GM21737 (cell line): ENCODE results near the gene ACTN4.

Experiments
- ATAC-seq: cut with Tn5 transposase; IDR thresholded peaks from one replicate; pipeline ENCODE4 v1.9.1; 2021; ENCODE audit warnings: mild to moderate bottlenecking, moderate library complexity; ENCODE audit not compliant: unreplicated experiment

The ACTN4 gene

DNA sequence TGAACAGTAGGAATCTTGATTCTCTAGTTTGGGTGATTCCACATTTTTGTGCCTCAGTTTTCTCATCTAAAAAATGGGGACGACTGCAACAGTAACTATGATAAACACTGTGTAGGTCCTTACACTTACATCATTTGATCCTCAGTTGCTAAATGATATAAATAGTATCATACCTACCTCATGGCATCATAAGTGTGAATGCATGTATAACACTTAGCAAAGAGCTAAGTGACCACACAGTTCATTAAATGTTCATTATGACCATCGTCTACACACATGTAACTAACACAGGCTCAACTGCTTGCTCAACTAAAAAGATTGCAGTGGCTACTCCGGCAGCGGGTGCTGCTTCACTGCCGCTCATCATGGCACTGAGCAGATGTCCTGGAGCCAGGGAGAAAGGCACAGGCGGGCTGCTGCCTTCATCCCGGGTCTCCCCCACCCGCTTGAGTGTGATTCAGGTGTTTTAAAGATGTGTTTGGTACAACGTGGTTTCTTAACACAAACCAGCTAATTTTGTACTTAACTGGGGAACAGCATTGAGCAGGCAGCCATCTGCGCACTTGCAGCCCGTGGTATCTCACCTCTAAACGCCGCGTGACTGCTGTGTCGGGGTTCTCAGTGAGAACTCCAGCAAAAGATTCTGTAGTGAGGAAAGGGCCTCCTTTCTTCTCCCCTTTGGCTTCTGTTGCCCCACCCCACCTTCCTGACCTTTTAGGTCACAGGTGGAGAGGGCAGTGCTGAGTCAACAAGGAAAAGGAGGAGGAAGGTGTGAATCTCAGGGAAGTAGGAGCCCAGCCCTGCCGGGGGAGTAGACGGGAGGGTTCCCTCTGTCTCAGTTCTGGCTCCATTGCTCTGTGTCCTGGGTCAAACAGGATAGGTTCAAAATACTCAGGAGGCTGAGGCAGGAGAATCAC, 11.7 kb upstream of the ACTN4 start:
- no peak for ATAC-seq

DNA sequence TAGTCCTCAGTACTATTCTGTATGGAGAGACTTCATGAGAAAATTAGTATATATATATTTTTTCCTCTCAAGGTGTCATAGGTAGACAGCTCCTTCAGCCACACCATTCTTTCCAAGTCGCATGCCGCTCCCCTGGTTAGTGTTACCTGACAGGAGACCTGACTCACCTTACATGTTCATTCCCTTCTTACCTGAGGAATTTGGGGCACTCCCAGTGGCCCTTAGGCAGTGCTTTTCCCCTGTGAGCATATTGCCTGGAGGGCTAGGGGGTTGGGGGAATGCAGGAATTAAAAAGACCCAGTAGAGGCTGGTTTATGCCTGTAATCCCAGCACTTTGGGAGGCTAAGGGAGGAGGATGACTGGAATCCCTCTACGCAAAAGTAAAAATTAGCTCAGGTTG, 9.0 kb upstream of the ACTN4 start:
- ATAC-seq = no peak

DNA sequence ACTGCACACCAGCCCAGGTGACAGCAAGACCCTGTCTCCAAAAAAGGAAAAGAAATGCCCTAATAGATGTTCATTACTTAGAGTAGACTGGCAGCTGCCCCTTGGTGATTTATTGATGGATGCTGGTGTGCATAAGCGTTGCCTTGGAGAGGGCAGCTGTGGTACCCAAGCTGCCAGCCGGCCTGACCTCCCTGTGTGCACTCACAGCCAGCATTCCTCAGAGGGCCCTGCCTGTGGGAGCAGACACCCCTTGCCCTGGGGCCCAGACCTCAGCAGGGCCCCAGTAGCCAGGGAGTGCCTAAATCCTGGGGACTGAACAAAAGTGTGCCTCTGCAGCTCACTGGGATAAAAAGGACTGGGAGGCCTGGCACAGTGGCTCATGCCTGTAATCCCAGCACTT, 7.8 kb upstream of the ACTN4 start:
- ATAC-seq = no peak

DNA sequence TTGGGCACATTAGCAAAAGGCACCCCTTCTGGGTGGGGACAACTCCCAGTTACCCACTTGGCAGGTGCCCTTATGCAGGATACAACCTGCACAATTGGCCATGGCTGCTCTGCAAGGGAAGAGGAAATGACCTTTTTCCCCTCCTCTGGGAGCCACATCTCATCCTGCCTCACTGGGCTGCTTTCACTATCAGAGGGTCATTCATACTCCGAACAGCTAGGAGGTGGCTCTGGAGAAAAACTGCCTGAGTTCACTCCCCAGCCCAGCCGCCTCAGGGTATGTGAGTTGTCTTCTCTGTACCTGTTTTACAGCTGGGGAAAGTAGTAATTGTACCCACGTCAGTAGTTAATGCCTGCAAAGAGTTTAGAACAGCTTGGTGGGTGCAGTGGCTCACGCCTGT, 7.1 kb upstream of the ACTN4 start:
- ATAC-seq = no peak

DNA sequence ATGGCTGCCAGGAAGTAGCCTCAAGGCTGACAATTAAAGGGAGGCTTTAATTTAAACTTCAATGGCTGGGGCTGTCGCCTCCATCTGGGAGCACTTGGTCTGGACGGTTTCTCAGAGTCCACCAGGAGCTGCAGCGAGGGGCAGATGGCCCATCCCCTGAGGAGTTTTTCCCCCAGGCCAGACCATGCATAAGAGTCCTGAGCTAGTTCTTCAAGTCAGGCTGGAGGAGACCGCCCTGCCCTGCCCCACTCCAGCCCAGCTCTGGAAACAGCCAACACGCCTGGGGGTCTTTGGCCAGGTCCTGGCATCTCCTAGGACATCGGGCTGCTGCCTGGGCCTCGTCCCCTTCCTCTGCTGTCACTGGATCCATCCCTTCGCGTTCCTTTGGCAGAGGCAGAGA, 5.3 kb upstream of the ACTN4 start:
- no peak for ATAC-seq

DNA sequence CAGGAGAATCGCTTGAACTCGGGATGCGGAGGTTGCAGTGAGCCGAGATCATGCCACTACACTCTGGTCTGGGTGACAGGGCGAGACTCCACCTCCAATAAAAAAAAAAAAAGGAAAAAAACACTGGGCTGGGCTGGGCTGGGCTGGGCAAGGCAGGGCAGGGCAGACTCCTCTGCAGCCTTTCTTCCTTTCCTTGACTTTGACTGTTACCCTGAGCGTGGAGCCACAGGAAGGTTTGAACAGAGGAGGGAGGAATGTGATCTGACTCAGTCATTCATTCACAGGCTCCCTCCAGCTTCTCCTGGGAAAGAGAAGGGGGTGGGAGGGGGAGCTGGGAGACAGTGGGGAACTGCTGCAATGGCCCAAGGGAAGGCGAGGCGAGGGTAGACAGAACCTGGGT, 2.7 kb upstream of the ACTN4 start:
- no peak for ATAC-seq

DNA sequence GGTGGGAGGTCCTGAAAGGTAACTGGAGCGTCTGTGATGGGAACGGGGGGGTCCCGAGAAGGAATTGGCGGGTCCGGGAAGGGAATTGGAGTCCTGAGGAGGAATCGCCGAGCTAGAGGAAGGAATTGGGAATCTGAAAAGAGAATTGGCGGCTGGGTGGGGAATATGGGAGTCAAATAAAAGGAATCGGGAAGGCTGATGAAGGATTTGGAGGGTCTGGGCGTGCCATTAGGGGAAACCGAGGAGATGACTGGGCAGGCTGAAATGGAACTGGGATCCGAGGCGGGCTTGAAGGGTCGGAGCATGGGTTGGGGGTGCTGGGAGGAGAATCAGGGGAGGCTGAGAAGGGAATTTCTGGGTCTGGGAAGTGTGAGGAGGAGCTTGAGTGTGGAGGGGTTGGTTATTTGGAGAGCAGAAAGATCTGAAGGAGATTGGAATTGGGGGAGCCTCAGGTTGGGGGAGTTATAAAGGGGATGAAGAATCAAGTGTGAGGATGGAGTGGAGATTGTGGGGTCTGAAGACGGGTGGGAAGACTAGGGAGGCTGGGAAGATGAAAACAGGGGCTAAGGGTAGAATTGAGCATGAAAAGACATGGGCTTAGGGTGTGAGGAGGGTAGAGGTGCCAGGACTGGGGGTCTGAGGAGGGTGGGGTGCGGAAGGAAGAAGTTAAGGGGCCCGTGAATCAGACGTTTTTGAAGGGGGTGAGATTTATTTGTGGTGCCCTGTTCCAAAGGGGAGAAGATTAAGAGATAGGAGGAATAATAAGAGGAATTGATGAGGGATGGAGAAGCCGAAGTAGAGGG, 718 bp downstream of the ACTN4 start:
- no peak for ATAC-seq

DNA sequence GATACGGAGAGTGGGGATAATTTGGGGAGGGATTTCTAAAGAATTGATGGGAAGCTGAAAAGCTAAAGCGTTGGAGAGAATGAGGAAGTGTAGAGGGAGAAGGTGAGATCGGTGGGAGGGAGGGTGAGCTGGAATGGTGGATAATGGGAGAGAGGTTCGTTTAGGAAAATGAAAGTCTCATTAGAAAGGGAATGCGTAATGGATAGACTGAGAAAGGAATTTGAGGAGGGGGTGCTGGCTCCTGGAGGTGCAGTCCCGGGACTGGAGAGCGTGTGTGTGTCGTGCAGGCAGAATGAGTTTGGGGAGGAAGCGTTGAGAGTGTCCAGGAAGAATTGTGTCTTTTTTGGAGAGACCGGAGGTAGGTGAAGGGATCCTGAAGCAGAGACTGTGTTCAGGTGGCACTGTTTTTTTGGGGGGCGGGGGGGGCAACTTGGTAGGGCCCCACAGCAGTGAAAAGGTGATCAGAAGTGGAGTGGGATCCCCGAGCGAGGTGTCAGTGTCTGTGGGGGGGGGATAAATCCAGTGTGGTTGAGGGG, 1.4 kb downstream of the ACTN4 start:
- ATAC-seq = no peak

DNA sequence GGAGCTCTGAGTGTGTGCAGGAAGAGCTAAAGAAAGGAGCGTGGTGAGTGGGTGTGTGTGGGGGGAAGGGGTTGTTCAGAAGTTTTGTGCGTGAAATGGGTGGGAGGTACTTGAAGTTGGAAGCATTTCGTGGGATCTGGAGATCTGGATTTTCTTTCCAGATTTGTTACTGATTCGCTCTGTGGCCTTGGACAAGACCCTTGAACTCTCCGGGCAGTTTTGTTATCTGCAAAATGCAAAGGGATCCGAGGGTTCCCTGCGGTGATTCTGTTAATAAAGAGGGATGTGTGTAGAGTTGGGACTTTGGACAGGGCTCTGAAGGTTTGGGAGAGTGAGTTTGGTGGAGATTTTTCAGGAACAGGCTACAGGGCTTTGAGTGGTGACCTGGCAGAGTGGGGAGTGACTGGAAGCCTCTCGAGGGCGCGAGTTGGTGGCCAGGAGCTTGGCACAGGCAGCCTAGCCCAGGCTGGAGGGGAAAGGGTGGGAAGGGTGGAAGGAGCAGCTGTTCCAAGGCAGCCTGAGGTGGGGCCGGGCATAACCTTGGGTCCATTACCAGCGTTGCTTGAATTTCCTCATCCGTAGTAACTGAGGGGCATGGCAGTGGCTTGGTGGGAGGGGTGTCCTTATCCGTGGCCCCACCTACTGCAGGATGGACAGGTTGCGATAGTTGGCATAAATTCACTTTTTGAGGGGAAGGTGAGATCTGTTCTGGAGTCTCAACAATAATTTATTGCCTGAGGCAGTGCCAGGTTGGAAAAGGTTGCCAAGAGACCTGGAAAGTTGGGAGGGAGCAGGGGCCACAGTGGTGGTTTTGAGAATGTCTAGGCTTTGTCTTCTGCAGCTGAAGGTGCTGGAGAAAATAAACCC, 2.1 kb downstream of the ACTN4 start:
- no peak for ATAC-seq

DNA sequence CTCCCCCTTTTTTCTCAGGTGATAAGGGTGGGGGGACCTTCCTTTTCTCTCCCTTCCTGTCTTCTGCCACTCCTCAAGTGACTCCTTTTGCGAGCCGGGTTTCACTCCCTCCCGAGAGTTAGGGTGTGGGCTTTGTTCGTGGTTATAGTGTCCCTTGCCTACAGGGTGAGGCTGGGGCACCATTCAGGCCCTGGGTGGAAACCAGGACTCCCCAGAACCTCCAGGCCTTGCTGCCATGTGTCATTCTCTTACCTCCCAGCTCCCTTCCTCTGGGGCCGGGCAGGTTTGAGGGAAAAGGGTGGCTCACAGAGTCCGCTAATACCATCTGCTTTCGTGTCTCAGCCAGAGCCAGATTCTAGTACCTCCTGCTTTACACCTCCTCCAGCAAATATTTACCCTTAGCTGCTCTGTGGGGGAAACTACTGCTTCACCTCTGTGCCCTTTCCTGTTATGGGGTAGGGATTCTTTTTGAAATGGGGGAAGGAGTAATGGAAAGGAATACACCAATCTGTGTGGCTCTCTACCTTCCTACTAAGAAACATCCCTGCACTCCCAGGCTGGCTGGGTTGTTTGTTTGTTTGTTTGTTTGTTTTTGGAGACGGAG, 2.8 kb downstream of the ACTN4 start:
- no peak for ATAC-seq

DNA sequence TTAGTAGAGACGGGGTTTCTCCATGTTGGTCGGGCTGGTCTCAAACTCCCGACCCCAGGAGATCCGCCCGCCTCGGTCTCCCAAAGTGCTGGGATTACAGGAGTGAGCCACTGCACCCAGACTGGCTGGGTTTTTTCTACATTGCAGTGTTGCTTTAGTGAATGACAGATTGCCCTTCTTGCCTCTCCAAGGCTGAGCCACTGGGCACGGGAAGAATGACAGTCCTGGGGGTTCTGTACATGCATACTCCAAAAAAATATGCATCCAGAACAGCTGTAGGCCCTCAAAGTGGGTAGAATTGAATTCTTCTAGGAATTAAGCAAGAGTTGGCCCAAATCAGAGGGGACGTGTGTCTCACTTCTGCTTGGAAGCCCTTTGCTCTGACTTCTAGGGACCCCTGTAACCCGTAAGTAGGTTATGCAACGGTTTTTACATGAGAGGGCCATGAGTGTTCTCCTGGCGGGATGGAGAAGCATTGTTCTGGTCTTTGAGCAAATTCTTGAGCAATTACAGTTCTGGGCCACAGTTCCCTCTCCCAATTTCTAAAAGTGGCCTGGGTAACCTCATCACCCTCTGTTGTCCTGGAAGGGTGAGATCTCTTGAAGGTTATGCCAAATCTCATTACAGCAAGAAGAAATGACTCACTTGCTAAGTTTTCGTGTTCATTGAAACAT, 3.6 kb downstream of the ACTN4 start:
- ATAC-seq = no peak

DNA sequence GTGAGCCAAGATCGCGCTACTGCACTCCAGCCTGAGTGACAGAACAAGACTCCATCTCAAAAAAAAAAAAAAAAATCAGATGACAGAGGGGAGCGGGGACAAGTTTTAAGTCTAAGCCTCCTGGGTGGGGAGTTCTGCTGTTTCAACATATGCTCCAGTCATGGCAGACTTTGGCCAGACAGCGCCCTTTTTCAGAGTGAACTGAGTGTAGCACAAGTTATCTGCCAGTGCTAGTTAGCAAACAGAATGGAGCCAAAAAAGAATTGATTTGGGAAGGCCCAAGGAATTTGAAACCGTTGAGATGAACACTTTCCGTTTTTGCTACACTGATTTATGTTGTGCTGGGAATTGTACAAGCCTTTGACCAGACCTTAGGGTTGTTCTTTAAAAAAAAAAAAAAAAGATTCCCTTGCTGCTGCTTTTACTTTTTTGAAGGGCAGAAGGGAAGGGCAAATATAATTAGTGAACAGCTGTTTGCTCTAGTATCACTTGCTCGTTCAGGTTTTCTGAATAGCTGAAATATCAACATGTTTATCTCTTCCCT, 5.7 kb downstream of the ACTN4 start:
- no peak for ATAC-seq

DNA sequence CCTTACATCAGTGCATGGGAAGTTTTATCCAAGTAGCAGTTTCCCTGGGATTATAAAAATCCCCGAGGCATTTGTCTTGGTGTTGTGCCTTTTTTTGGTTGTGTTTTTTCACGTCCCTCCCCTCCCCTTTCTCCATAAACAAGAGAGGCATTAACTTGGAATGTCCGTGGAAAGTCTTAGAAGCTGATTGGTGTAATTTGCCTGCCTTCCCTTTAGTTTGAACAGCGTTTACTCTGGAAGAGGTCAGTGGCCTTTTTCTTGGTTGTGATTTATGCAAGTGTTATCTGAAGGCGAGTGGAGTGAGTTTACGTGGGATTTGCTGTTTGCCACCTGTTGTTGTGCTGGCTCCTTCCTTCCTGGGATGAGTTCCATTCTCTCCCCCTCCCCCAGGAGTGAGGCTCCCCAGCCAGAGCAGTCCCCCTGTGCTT, 7.2 kb downstream of the ACTN4 start:
- ATAC-seq = no peak

DNA sequence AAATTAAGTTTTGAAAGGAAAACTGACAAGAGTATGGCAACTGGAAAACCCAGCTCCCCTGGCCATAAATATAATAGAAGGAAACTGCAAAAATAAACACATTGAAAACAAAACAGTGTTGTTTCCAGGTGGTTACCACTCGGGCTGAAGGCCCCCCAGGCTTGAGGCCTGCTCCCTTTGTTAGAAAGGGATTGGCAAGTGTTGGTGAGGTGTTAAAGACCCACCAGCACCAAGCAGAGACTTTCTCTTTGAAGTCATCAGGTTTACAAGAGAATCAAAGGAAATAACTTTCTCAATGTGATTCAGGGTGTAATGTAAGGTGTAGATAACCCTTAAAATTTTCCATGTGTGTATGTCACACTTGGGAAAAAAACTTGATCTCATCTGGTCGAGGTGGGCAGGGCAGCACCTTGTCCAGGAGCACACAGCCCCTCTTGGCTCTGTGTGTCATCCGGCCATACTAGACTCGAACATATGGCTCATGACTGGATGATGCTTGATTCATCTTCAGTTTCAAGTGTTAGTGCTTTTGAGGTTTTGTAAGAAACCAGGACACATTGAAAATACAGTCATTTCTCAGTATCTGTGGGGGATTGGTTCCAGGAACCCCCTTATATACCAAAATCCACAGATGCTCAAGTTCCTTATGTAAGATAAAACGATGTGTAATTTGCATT, 7.8 kb downstream of the ACTN4 start:
- ATAC-seq = no peak

DNA sequence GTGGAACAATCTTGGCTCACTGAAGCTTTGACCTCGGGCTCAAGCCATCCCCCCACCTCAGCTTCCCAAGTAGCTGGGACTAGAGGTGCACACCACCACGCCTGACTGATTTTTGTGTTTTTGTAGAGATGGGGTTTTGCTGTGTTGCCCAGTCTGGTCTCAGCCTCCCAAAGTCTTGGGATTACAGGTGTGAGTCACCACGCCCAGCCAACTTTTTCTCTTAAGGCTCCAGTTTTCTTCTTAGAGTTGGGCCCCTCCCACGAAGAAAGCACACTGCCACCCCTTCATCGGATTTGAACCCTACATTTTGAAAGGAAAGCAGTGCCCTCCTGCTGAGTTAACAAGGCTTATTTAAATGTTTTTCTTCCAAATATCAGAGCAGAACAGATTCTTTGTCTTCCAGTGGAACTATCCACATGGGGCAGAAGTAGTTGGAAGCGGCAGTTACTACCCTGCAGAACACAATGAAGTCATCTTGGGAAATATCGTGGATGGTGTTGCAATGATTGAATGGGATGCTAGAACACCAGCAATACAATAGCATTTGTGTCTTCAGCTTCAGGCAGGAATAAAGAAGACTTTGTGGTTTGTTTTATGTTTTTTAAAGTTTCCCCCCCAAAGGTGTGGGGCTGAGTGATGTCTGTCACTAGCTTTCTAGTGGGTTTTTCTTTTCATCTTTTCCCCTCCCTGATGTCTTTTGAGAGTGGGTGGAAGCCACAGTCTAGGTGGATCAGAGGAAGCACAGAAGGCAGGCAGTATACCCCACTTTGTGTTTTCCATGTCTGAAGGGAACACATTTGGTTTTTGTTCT, 8.9 kb downstream of the ACTN4 start:
- ATAC-seq = no peak

DNA sequence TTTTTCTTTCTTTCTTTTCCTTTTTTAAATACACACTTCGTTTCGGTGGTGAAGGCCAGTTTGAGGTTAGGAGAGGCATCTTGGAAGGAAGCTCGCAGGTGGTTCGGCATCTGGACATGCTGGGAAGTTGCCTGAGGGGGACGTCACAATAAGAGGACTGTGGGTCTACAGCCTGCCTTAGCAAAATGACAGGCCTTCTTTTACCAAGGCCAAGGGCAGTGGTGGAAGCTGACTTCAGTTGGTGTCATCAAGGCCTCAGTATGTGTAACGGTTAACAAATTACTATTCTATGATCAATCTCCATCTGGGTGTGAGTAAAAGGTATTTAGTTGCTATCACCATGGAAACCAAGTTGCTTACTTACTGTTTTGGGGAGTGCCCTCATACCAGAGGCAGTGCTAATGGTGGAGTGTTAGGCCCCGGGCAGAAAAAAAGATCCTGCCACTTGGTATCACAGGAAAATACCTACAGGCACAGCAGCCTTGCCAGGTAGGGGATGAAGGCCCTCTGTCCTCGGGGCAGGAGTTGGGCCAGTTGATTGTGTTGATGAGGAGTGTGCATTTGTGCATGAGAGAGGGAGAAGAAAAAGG, 10.3 kb downstream of the ACTN4 start:
- no peak for ATAC-seq

DNA sequence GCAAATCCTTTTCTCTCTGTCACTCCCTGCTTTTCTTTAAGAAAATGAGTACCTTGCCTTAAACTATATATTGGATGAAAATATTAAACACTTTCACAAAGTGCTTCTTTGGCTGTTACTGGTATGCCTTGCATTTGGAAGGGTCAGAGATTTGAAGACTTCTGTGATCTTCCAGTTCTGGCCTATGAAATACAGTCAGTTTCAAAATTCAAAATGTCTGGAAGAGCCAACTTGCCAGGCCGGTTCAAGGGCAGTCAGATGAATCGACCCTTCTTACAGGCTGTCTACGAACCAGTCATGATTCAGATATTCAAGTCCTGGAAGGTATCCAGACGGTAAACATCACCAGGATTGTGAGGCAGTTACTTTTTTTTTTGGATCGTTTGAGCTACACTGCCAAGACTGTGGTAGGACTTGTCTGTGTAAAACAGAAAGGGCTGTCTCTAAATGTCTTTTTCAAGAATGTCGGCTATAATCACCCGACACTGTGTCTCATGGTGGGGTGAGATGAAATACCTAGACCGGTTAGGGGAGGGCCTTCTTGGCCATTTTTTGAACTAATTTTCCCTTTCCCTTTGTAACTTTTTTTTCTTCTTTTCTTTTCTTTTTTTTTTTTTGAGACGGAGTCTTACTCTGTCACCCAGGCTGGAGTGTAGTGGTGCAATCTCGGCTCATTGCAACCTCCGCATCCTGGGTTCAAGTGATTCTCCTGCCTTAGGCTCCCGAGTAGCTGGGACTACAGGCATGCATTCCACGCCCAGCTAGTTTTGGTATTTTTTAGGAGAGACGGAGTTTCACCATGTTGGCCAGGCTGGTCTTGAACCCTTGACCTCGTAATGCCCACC, 11.2 kb downstream of the ACTN4 start:
- no peak for ATAC-seq
